ENCODE measurements around the gene INS. TPM values are rescaled to one million over a fixed set of nuclear protein-coding genes. Genes with fewer than 3 reads are reported as not detected.

Gene INS
- total and polyA plus RNA-seq, 2 of the 8 experiments (the other 6 are each of a cell fraction or from before 2014, with no cell fraction given): not detected

- ChIA-PET POLR2A (ENCODE audit: partially characterized antibody) (interaction anchor here (1.7 kb wide), 1 partner anchor 97 kb away, joined by 4 read pairs; no protein-coding TSS in a partner anchor), CTCF (ENCODE audit: partially characterized antibody) (interaction anchor here (0.9 to 8.6 kb wide), 7 partner anchors 9 to 220 kb away, joined by 3 to 248 read pairs (median 23); partner anchors contain the start of genes C11orf21 and TSPAN32)
- Histone ChIP-seq H4K91ac (replicated peaks; ENCODE audit: insufficient read length, low read length) (peak overlapping the region; percentile 55), H2BK15ac (ENCODE audit: low read length) (no peak overlapping the region), H2AK5ac (ENCODE audit: low read depth, low read length) (no peak overlapping the region), H3K4me3 (ENCODE audit: extremely low read depth in 1 of 4, insufficient read depth in 2 of 4, low read depth in 3 of 4, low read length in 4 of 4) (no peak overlapping the region), H2AFZ (ENCODE audit: low read length) (no peak overlapping the region), H3K9ac (replicated peaks in 1 of 4; ENCODE audit: extremely low read depth in 1 of 4, low read depth in 3 of 4, low read length in 3 of 4) (no peak overlapping the region), H3K18ac (ENCODE audit: extremely low read depth, low read length) (no peak overlapping the region), H2BK12ac (ENCODE audit: low read depth, low read length) (no peak overlapping the region), H2BK20ac (ENCODE audit: low read length) (no peak overlapping the region), H3K56ac (replicated peaks; ENCODE audit: insufficient read length, low read depth, low read length) (no peak overlapping the region), H3K36me3 (ENCODE audit: control insufficient read depth in 2 of 4, insufficient read depth in 4 of 4, low read length in 3 of 4) (no peaks in the 10 kb centered on the region), H3K14ac (ENCODE audit: insufficient read length) (no peak overlapping the region), H3K9me3 (ENCODE audit: insufficient read depth in 2 of 2, low read depth in 1 of 2, low read length in 1 of 2) (no peaks in the 10 kb centered on the region), H3K79me1 (ENCODE audit: low read depth, low read length) (no peaks in the 10 kb centered on the region), H3K4ac (replicated peaks; ENCODE audit: insufficient read length, low read depth, low read length) (no peak overlapping the region), H3K79me2 (ENCODE audit: control insufficient read depth in 1 of 2, insufficient read depth in 2 of 2, low read length in 2 of 2) (no peaks in the 10 kb centered on the region), H3K4me1 (replicated peaks in 1 of 4; ENCODE audit: control insufficient read depth in 3 of 4, insufficient read depth in 4 of 4, low read length in 3 of 4) (no peaks in the 10 kb centered on the region; a peak in 1 of 7 replicates), H4K5ac (ENCODE audit: insufficient read length, low read depth, low read length) (no peak overlapping the region), H2BK120ac (replicated peaks; ENCODE audit: low read depth, low read length) (no peak overlapping the region), H2BK5ac (ENCODE audit: low read depth, low read length) (no peak overlapping the region), H3K4me2 (ENCODE audit: insufficient read depth in 1 of 2, low read depth in 2 of 2, low read length in 2 of 2) (no peak overlapping the region), H4K8ac (ENCODE audit: extremely low read depth, insufficient read depth, low read length) (peak overlapping the region; percentile 79; the same call in 1 of the 2 replicates), H4K20me1 (replicated peaks in 1 of 2; ENCODE audit: control insufficient read depth in 1 of 2, insufficient read depth in 2 of 2, low read length in 2 of 2) (peaks cover 0 to 1% of the 10 kb centered on the region in 2 experiments), H3K27me3 (replicated peaks in 1 of 4; ENCODE audit: control insufficient read depth in 3 of 4, extremely low read depth in 1 of 4, insufficient read depth in 3 of 4, low read length in 3 of 4) (no peaks in the 10 kb centered on the region; a peak in 1 of 7 replicates), H3K23ac (ENCODE audit: insufficient read length) (no peak overlapping the region), H3K23me2 (ENCODE audit: low read depth, low read length) (peaks cover 3% of the 10 kb centered on the region; the same call in 1 of the 2 replicates), H3K27ac (ENCODE audit: low read depth, low read length) (no peak overlapping the region)
- FAIRE-seq (no peak), DNase-seq (ENCODE audit: low read depth in 1 of 2, low spot score in 2 of 2) (no peak)
- WGBS, 2 experiments (ENCODE audit: extremely low coverage in 1 of 2, insufficient coverage in 1 of 2, insufficient read length in 1 of 2, insufficient replicate concordance in 2 of 2, low coverage in 1 of 2, low lambda C conversion rate in 2 of 2, missing lambda C conversion rate in 1 of 2): 87% methylated on average over 17 of the region's 22 CpGs; no CpG with 5 or more reads in 1 of the 2 experiments
- TF ChIP-seq HDAC6 (IDR thresholded peaks at IDR 0.05; ENCODE audit: low read depth, low read length): no peak
- no peak for TF ChIP-seq RAD21 (IDR thresholded peaks at IDR 0.05 in 1 of 2, conservative IDR thresholded peaks at IDR 0.05 in 1 of 2; ENCODE audit: low read depth in 2 of 2, low read length in 2 of 2)
- TF ChIP-seq CTCF (IDR thresholded peaks at IDR 0.05; ENCODE audit: control extremely low read depth in 1 of 3, insufficient read depth in 1 of 3, low read depth in 1 of 3, low read length in 3 of 3): no peak
- TF ChIP-seq YY1 (IDR thresholded peaks at IDR 0.05; ENCODE audit: low read depth, low read length): no peak
- no peak for TF ChIP-seq CEBPB (IDR thresholded peaks at IDR 0.05; ENCODE audit: low read depth, low read length)
- TF ChIP-seq CHD2 (IDR thresholded peaks at IDR 0.05; ENCODE audit: low read length): no peak
- TF ChIP-seq ATF2 (IDR thresholded peaks at IDR 0.05; ENCODE audit: low read length): no peak
Observed at GRCh38 chr11:2199466-2200341, 38.7 kb upstream of the INS start.

Measured in H1 (cell line).